ENCODE measurements around the gene CTIF. TPM values are rescaled to one million over a fixed set of nuclear protein-coding genes. Genes with fewer than 3 reads are reported as not detected.
"Not testable (repeated sequence)": the region's sequence is repeated elsewhere in the genome, so short reads cannot be mapped to it uniquely, and the experiment has no call there.

Gene CTIF
- total RNA-seq, 2 donors from 2014 or later = 6.1 to 7.3 TPM

GRCh38 chr18:48860269-48861180 lies 321.7 kb downstream of the CTIF start:
- ATAC-seq (no peak), DNase-seq (no peak)
- no peak overlapping the region for H3K27ac Mint-ChIP-seq
- no peak overlapping the region for H3K4me3 Mint-ChIP-seq
- peaks cover 17% of the 10 kb centered on the region for H3K4me1 Mint-ChIP-seq
- H3K36me3 Mint-ChIP-seq (ENCODE audit: low read depth) = peaks cover 2% of the 10 kb centered on the region
- no peaks in the 10 kb centered on the region for H3K9me3 ChIP-seq (ENCODE audit: control insufficient read depth, low read length, poor library complexity, severe bottlenecking)
- H3K27me3 Mint-ChIP-seq = no peaks in the 10 kb centered on the region

GRCh38 chr18:48861181-48861708 lies 322.4 kb downstream of the CTIF start:
- no peak for ATAC-seq
- H3K4me1 Mint-ChIP-seq = peaks cover 11% of the 10 kb centered on the region
- H3K27me3 Mint-ChIP-seq = no peaks in the 10 kb centered on the region
- H3K36me3 Mint-ChIP-seq (ENCODE audit: low read depth) = peaks cover 2% of the 10 kb centered on the region
- H3K27ac Mint-ChIP-seq = no peak overlapping the region
- no peaks in the 10 kb centered on the region for H3K9me3 ChIP-seq (ENCODE audit: control insufficient read depth, low read length, poor library complexity, severe bottlenecking)
- H3K4me3 Mint-ChIP-seq = no peak overlapping the region
- DNase-seq = no peak

- H3K4me3 Mint-ChIP-seq = no peak overlapping the region
- H3K36me3 Mint-ChIP-seq (ENCODE audit: low read depth) = no peaks in the 10 kb centered on the region
- H3K9me3 ChIP-seq (ENCODE audit: control insufficient read depth, low read length, poor library complexity, severe bottlenecking) = no peaks in the 10 kb centered on the region
- H3K4me1 Mint-ChIP-seq = peaks cover 5% of the 10 kb centered on the region
- DNase-seq (no peak), ATAC-seq (no peak)
- H3K27ac Mint-ChIP-seq = peak overlapping the region; percentile 37
- no peaks in the 10 kb centered on the region for H3K27me3 Mint-ChIP-seq
These were observed 323.3 kb downstream of the CTIF start for GRCh38 chr18:48862132-48862531.

GRCh38 chr18:48862678-48863270 lies 323.9 kb downstream of the CTIF start:
- ATAC-seq (no peak), DNase-seq (no peak)
- Mint-ChIP-seq H3K36me3 (ENCODE audit: low read depth) (no peaks in the 10 kb centered on the region), H3K4me3 (no peak overlapping the region), H3K27ac (peak overlapping the region; percentile 37), H3K4me1 (peaks cover 5% of the 10 kb centered on the region), H3K27me3 (no peaks in the 10 kb centered on the region)
- H3K9me3 ChIP-seq (ENCODE audit: control insufficient read depth, low read length, poor library complexity, severe bottlenecking) = no peaks in the 10 kb centered on the region

GRCh38 chr18:48863432-48864065 lies 324.7 kb downstream of the CTIF start:
- H3K36me3 Mint-ChIP-seq (ENCODE audit: low read depth) = no peaks in the 10 kb centered on the region
- H3K27me3 Mint-ChIP-seq = no peaks in the 10 kb centered on the region
- no peaks in the 10 kb centered on the region for H3K9me3 ChIP-seq (ENCODE audit: control insufficient read depth, low read length, poor library complexity, severe bottlenecking)
- H3K4me3 Mint-ChIP-seq = no peak overlapping the region
- DNase-seq (no peak), ATAC-seq (no peak)
- H3K27ac Mint-ChIP-seq = no peak overlapping the region
- H3K4me1 Mint-ChIP-seq = peaks cover 6% of the 10 kb centered on the region

- Mint-ChIP-seq H3K4me1 (peaks cover 15% of the 10 kb centered on the region), H3K27me3 (no peaks in the 10 kb centered on the region), H3K36me3 (ENCODE audit: low read depth) (no peaks in the 10 kb centered on the region), H3K4me3 (no peak overlapping the region), H3K27ac (peak overlapping the region; percentile 47)
- H3K9me3 ChIP-seq (ENCODE audit: control insufficient read depth, low read length, poor library complexity, severe bottlenecking) = no peaks in the 10 kb centered on the region
- DNase-seq (no peak), ATAC-seq (no peak)
These were observed 326.0 kb downstream of the CTIF start for GRCh38 chr18:48864876-48865275.

- H3K36me3 Mint-ChIP-seq (ENCODE audit: low read depth) = no peaks in the 10 kb centered on the region
- H3K9me3 ChIP-seq (ENCODE audit: control insufficient read depth, low read length, poor library complexity, severe bottlenecking) = no peaks in the 10 kb centered on the region
- ATAC-seq (no peak), DNase-seq (no peak)
- peaks cover 15% of the 10 kb centered on the region for H3K4me1 Mint-ChIP-seq
- no peak overlapping the region for H3K27ac Mint-ChIP-seq
- no peak overlapping the region for H3K4me3 Mint-ChIP-seq
- H3K27me3 Mint-ChIP-seq = no peaks in the 10 kb centered on the region
These were observed 327.4 kb downstream of the CTIF start for GRCh38 chr18:48866028-48866733.

- Mint-ChIP-seq H3K36me3 (ENCODE audit: low read depth) (no peaks in the 10 kb centered on the region), H3K27ac (no peak overlapping the region), H3K4me1 (peaks cover 15% of the 10 kb centered on the region), H3K4me3 (no peak overlapping the region), H3K27me3 (no peaks in the 10 kb centered on the region)
- H3K9me3 ChIP-seq (ENCODE audit: control insufficient read depth, low read length, poor library complexity, severe bottlenecking) = no peaks in the 10 kb centered on the region
- ATAC-seq (no peak), DNase-seq (no peak)
These were observed 328.0 kb downstream of the CTIF start for GRCh38 chr18:48866856-48867255.

- H3K9me3 ChIP-seq (ENCODE audit: control insufficient read depth, low read length, poor library complexity, severe bottlenecking) = no peaks in the 10 kb centered on the region
- Mint-ChIP-seq H3K4me3 (peak overlapping the region; percentile 68), H3K27ac (peak overlapping the region; percentile 88), H3K36me3 (ENCODE audit: low read depth) (no peaks in the 10 kb centered on the region), H3K27me3 (no peaks in the 10 kb centered on the region), H3K4me1 (peaks cover 22% of the 10 kb centered on the region)
- ATAC-seq (no peak), DNase-seq (no peak)
These were observed 329.1 kb downstream of the CTIF start for GRCh38 chr18:48867978-48868377.

- no peaks in the 10 kb centered on the region for H3K9me3 ChIP-seq (ENCODE audit: control insufficient read depth, low read length, poor library complexity, severe bottlenecking)
- Mint-ChIP-seq H3K27me3 (no peaks in the 10 kb centered on the region), H3K4me3 (peak overlapping the region; percentile 68), H3K27ac (peak overlapping the region; percentile 88), H3K4me1 (peaks cover 25% of the 10 kb centered on the region), H3K36me3 (ENCODE audit: low read depth) (no peaks in the 10 kb centered on the region)
- ATAC-seq = peak; percentile 84
- DNase-seq = peak in 1 of 3 donors; percentile 15
These were observed 329.9 kb downstream of the CTIF start for GRCh38 chr18:48868468-48869466.

- DNase-seq (no peak), ATAC-seq (no peak)
- Mint-ChIP-seq H3K27ac (no peak overlapping the region), H3K27me3 (no peaks in the 10 kb centered on the region), H3K4me3 (no peak overlapping the region), H3K4me1 (peaks cover 25% of the 10 kb centered on the region), H3K36me3 (ENCODE audit: low read depth) (no peaks in the 10 kb centered on the region)
- H3K9me3 ChIP-seq (ENCODE audit: control insufficient read depth, low read length, poor library complexity, severe bottlenecking) = no peaks in the 10 kb centered on the region
These were observed 330.8 kb downstream of the CTIF start for GRCh38 chr18:48869591-48869990.

- H3K27me3 Mint-ChIP-seq; H3K36me3 Mint-ChIP-seq (ENCODE audit: low read depth); ATAC-seq; DNase-seq; H3K9me3 ChIP-seq (ENCODE audit: control insufficient read depth, low read length, poor library complexity, severe bottlenecking); H3K4me3 Mint-ChIP-seq: not testable (repeated sequence)
- Mint-ChIP-seq H3K27ac (peak overlapping the region; percentile 47), H3K4me1 (peaks cover 25% of the 10 kb centered on the region)
These were observed 332.1 kb downstream of the CTIF start for GRCh38 chr18:48870926-48871325.

All from T-helper 17 cell (primary cell).